GM06990 (cell line): ENCODE results near the gene FGFBP1.

Source experiments
- DNase-seq: peaks from one replicate; pipeline ENCODE4 v3.0.0-alpha.2; 2011; ENCODE audit not compliant: insufficient read length; ENCODE audit errors: extremely low read depth
- H3K27me3 ChIP-seq: replicated peaks from 2 replicates; pipeline ENCODE4 v1.6.0; 2011; ENCODE audit warnings: low read length; ENCODE audit not compliant: control insufficient read depth, insufficient read depth
- H3K36me3 ChIP-seq: 2 replicates; pipeline ENCODE4 v1.5.1; 2011; ENCODE audit warnings: low read length; ENCODE audit not compliant: control insufficient read depth, insufficient read depth
- H3K4me3 ChIP-seq: replicated peaks from 2 replicates; pipeline ENCODE4 v1.5.1; 2011; ENCODE audit warnings: low read depth, mild to moderate bottlenecking, control low read depth, low read length
- TF ChIP-seq, protein P1 (sequence below): IDR thresholded peaks from 2 replicates; pipeline ENCODE4 v1.5.1; 2011; ENCODE audit warnings: low read length, control low read depth, mild to moderate bottlenecking, inconsistent platforms; ENCODE audit not compliant: insufficient read depth, poor library complexity, severe bottlenecking

The FGFBP1 gene

DNA sequence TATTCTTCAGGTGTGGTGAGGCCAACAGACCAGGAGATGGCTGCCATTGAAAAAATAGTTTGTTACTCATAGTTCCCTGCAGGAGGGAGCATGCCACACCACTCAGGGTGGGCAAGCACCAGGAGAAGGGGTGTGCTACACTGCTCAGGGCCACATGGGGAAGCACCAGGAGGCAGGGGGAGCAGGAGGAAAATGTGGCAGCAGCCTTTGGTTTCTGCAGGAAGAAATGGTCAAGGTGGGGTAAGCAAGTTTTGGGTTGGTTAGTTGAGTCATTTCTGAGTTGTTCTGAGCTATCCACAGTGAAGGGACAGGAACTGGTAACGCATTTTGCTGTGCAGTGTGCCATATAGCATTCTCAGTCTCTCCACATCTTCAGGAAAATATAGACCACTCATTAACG, 23.8 kb downstream of the FGFBP1 start:
- no peak for DNase-seq
- Histone ChIP-seq H3K36me3 (no peaks in the 10 kb centered on the region), H3K27me3 (no peaks in the 10 kb centered on the region), H3K4me3 (no peak overlapping the region)
- TF ChIP-seq, protein P1, sequence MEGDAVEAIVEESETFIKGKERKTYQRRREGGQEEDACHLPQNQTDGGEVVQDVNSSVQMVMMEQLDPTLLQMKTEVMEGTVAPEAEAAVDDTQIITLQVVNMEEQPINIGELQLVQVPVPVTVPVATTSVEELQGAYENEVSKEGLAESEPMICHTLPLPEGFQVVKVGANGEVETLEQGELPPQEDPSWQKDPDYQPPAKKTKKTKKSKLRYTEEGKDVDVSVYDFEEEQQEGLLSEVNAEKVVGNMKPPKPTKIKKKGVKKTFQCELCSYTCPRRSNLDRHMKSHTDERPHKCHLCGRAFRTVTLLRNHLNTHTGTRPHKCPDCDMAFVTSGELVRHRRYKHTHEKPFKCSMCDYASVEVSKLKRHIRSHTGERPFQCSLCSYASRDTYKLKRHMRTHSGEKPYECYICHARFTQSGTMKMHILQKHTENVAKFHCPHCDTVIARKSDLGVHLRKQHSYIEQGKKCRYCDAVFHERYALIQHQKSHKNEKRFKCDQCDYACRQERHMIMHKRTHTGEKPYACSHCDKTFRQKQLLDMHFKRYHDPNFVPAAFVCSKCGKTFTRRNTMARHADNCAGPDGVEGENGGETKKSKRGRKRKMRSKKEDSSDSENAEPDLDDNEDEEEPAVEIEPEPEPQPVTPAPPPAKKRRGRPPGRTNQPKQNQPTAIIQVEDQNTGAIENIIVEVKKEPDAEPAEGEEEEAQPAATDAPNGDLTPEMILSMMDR, result no peak

DNA sequence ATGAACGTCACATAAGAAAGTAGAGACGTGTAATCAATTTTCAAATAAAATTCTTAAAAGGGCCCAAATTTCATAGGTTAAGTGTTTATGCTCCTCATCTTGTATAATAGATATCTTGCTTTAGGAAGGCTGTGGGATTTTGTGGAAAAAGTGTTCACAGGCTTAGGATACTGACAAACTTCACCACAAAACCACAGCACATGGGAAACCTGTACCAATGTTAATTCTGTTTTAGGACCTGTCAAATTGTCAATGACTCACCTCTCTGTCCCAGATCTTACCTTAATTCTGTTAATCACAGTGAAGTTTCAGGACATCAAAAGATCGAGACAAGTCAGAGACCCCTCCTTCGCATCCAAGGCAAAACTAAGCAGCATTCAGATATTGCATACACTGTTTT, 24.2 kb downstream of the FGFBP1 start:
- Histone ChIP-seq H3K4me3 (no peak overlapping the region), H3K27me3 (no peaks in the 10 kb centered on the region), H3K36me3 (no peaks in the 10 kb centered on the region)
- TF ChIP-seq, protein P1, result no peak
- no peak for DNase-seq

DNA sequence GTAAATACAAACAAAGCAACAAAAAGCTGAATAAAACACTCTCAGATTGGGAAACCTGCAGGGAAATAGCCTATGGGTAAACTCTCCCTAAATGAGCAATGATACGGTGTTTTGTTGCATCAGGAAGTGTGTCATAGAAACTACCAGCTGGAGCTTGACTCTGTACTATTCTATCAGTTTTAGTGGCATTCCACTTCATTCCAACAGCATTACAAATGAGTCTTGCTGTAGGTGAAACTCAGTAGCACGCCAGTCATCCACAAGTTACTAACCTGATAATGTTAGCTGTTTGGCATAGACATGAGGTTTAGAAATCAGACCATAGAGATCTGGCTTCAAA, 24.9 kb downstream of the FGFBP1 start:
- no peak for DNase-seq
- Histone ChIP-seq H3K4me3 (no peak overlapping the region), H3K27me3 (no peaks in the 10 kb centered on the region), H3K36me3 (no peaks in the 10 kb centered on the region)
- TF ChIP-seq, protein P1, result no peak

DNA sequence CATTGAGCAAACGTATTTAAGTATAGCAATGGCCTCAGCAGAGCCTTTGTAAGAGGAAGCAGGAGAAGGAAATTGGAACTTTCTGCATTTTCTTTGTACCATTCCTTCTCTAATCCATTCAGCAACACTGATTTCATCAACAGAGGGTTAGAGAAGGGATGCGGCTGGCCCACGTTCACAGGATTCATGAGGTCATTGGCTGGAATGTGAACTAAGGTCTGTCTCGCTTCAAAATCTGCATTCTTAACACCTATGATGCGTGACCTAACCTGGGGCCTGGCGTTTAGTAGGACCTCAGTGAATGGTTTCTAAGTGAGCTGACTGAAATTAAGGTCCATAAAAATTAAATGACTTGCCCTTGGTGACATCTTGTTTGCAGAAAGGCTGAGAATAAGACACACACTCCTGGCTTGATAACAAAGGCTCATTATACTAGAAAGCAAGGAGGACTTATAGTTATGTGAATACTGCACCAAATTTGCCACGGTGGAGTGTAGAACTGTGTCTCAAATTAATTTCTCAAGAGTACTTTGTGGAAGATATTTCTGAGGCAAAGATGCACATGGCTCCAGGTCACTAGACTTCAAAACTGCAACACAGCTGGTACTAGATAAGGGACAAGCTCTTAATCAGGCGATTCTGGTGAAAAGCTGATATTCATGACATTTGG, 25.4 kb downstream of the FGFBP1 start:
- Histone ChIP-seq H3K4me3 (no peak overlapping the region), H3K27me3 (no peaks in the 10 kb centered on the region), H3K36me3 (no peaks in the 10 kb centered on the region)
- no peak for DNase-seq
- TF ChIP-seq, protein P1, result no peak

DNA sequence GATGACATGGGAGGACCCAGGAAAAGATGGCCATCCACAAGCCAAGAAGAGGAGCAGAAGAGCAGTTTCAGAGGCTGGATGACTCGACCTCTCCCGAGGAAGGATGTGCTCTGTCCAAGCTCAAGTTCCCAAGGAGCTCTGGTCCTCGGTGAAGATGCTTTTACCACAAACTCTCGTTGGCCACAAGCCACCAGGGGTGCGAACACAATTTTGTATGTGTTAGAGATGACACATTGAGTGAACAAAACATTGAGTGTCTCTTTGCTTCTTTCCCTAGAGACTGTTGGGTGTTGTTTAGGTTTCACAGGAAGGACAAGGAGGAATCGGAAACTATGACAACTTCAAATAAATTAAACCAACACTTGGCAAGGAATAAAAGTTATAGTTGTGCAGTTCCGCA, 26.3 kb downstream of the FGFBP1 start:
- no peak overlapping the region for H3K4me3 ChIP-seq
- DNase-seq, result no peak
- TF ChIP-seq, protein P1, result no peak
- H3K27me3 ChIP-seq, result no peaks in the 10 kb centered on the region
- H3K36me3 ChIP-seq, result no peaks in the 10 kb centered on the region
